HepG2 (cell line): ENCODE data around the gene COPZ1. TPM values are rescaled to one million over a fixed set of nuclear protein-coding genes. Genes with fewer than 3 reads are reported as not detected.

Experiments used
- ARID5B ChIP-seq: IDR thresholded peaks from 2 replicates; pipeline ENCODE4 v1.4.0; 2020; ENCODE audit warnings: mild to moderate bottlenecking, missing genetic modification reagents
- BRCA1 ChIP-seq: sonication (generic); formaldehyde crosslinking; IDR thresholded peaks from 2 replicates; pipeline ENCODE4 v1.4.0; 2020; ENCODE audit warnings: missing genetic modification reagents
- CENPX ChIP-seq: sonication (generic); formaldehyde crosslinking; IDR thresholded peaks from 2 replicates; pipeline ENCODE4 v1.9.0; 2021; ENCODE audit warnings: mild to moderate bottlenecking, missing genetic modification reagents, moderate library complexity
- GZF1 ChIP-seq: sonication (generic); formaldehyde crosslinking; IDR thresholded peaks from 2 replicates; pipeline ENCODE4 v1.5.1; 2020; ENCODE audit warnings: mild to moderate bottlenecking, missing genetic modification reagents
- HNF4A ChIP-seq: sonication (generic); formaldehyde crosslinking; IDR thresholded peaks from 2 replicates; pipeline ENCODE4 v1.4.0; 2020; ENCODE audit warnings: missing genetic modification reagents
- KLF13 ChIP-seq: sonication (generic); formaldehyde crosslinking; IDR thresholded peaks from 2 replicates; pipeline ENCODE4 v1.4.0; 2020; ENCODE audit warnings: mild to moderate bottlenecking, missing genetic modification reagents
- KLF16 ChIP-seq, 2 experiments: sonication (generic) in 1 of 2; formaldehyde crosslinking in 1 of 2; IDR thresholded peaks; 2 replicates each; pipeline versions ENCODE4 v1.6.1 to v1.8.0; 2016 to 2023; ENCODE audit warnings: missing genetic modification reagents in 2 of 2, missing compliant biosample characterization in 1 of 2
- PCBP2 ChIP-seq: fragments of 200-400 bp; formaldehyde crosslinking; optimal IDR thresholded peaks from 2 replicates; pipeline ENCODE3; 2018; ENCODE audit warnings: low read length, low read depth; ENCODE audit not compliant: poor library complexity, severe bottlenecking
- POLR2AphosphoS5 ChIP-seq: IDR thresholded peaks from 2 replicates; pipeline ENCODE4 v1.6.1; 2012; ENCODE audit warnings: low read depth, low read length
- SOX13 ChIP-seq, 3 experiments: fragments of 450-650 bp in 1 of 3; sonication (generic) in 1 of 3; formaldehyde crosslinking in 1 of 3; IDR thresholded peaks in 2 of 3; conservative IDR thresholded peaks in 1 of 3; 2 replicates each; pipeline versions ENCODE4 v1.5.0 to v1.6.1; 2016 to 2020; ENCODE audit warnings: antibody characterized with exemption in 1 of 3, mild to moderate bottlenecking in 1 of 3, missing compliant biosample characterization in 1 of 3, missing genetic modification reagents in 1 of 3, moderate library complexity in 1 of 3
- SRSF9 ChIP-seq: fragments of 200-400 bp; formaldehyde crosslinking; IDR thresholded peaks from 2 replicates; pipeline ENCODE4 v1.6.1; 2018; ENCODE audit warnings: borderline replicate concordance, mild to moderate bottlenecking, low read depth, low read length; ENCODE audit not compliant: insufficient read depth, poor library complexity, severe bottlenecking
- ZBTB34 ChIP-seq: sonication (generic); formaldehyde crosslinking; IDR thresholded peaks from 2 replicates; pipeline ENCODE4 v1.8.0; 2022; ENCODE audit warnings: mild to moderate bottlenecking, missing genetic modification reagents
- ZNF282 ChIP-seq: fragments of 450-650 bp; IDR thresholded peaks from 2 replicates; pipeline ENCODE4 v1.6.1; 2018; ENCODE audit not compliant: partially characterized antibody
- ZNF343 ChIP-seq: sonication (generic); formaldehyde crosslinking; IDR thresholded peaks from 2 replicates; pipeline ENCODE4 v1.4.0; 2020; ENCODE audit warnings: mild to moderate bottlenecking, missing genetic modification reagents
- polyA plus RNA-seq, 8 experiments: library from polyadenylated mRNA; depleted of rRNA in 3 of 8; stranded (reverse) in 7 of 8; unstranded in 1 of 8; fragments of >200 nt; fragmentation: Illumina TruSeq in 4 of 8; extraction: Trizol in 4 of 8; gene quantifications; 2 replicates each; pipeline versions ENCODE4 v1.2.1 to v1.2.3, GENCODE V29; 2011 to 2016; ENCODE audit warnings: low read depth in 4 of 8, missing spikeins in 1 of 8, mixed read lengths in 1 of 8; ENCODE audit not compliant: insufficient read depth in 1 of 8
- total RNA-seq, 5 experiments: library from RNA; depleted of rRNA; stranded (reverse); fragments of >200 nt; fragmentation: Illumina TruSeq; extraction: Trizol; gene quantifications; 2 replicates each; pipeline ENCODE4 v1.2.3, GENCODE V29; 2016; ENCODE audit warnings: low read depth in 1 of 5
- TF ChIP-seq, protein P1 (sequence below): sonication (generic); formaldehyde crosslinking; IDR thresholded peaks from 2 replicates; pipeline ENCODE4 v1.5.1; 2020; ENCODE audit warnings: mild to moderate bottlenecking, missing genetic modification reagents, moderate library complexity
- TF ChIP-seq, protein P2 (sequence below): sonication (generic); formaldehyde crosslinking; IDR thresholded peaks from 2 replicates; pipeline ENCODE4 v1.4.0; 2020; ENCODE audit warnings: missing genetic modification reagents

The COPZ1 gene
- total and polyA plus RNA-seq, 2 of the 13 experiments (the other 11 are each of a cell fraction or from before 2014, with no cell fraction given) = 125 to 184 TPM

DNA sequence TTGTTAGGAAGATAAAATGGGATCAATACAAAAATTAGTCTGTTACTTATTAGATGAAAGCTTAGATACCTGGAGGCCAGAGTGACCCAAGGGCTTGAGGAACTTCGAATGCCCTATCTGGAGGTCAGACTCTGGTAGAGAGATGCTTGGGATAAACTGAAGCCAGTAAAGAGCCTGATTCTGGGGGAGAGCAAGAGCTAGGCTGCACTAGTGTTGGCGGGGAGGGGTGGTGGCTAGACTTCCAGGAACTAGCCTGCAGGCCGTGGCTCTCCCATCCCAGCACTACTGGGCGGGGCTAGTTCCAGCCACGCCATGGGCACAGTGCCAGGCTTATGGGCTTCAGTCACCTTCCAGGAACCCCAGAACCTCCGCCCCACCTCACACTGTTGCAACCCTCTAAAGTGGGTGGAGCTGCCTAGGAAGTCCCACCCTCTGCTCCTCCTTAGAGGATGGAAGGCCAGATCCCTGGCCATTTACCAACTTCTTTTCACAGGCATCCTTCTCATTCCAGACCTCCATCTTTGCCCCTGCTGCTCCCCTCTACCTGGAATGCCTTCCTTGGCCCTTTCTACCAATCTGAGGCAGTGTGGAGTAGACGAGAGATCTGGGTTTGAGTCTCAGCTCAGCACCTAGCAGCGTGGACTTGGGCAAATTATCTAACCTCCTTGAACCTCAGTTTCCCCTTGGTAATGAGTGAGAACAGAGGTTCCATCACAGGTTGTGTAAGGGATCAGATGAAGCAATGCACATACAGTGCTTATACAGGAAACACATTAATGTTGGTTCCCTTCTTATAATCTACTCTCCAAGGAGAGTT lies 17.8 kb upstream of the COPZ1 start (continued):
- TF ChIP-seq, protein P1, sequence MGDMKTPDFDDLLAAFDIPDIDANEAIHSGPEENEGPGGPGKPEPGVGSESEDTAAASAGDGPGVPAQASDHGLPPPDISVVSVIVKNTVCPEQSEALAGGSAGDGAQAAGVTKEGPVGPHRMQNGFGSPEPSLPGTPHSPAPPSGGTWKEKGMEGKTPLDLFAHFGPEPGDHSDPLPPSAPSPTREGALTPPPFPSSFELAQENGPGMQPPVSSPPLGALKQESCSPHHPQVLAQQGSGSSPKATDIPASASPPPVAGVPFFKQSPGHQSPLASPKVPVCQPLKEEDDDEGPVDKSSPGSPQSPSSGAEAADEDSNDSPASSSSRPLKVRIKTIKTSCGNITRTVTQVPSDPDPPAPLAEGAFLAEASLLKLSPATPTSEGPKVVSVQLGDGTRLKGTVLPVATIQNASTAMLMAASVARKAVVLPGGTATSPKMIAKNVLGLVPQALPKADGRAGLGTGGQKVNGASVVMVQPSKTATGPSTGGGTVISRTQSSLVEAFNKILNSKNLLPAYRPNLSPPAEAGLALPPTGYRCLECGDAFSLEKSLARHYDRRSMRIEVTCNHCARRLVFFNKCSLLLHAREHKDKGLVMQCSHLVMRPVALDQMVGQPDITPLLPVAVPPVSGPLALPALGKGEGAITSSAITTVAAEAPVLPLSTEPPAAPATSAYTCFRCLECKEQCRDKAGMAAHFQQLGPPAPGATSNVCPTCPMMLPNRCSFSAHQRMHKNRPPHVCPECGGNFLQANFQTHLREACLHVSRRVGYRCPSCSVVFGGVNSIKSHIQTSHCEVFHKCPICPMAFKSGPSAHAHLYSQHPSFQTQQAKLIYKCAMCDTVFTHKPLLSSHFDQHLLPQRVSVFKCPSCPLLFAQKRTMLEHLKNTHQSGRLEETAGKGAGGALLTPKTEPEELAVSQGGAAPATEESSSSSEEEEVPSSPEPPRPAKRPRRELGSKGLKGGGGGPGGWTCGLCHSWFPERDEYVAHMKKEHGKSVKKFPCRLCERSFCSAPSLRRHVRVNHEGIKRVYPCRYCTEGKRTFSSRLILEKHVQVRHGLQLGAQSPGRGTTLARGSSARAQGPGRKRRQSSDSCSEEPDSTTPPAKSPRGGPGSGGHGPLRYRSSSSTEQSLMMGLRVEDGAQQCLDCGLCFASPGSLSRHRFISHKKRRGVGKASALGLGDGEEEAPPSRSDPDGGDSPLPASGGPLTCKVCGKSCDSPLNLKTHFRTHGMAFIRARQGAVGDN (CRISPR knock-in tag) = peak; percentile 35; the same call in 1 of the 2 replicates
- TF ChIP-seq HNF4A (CRISPR knock-in tag) = no peak
- no peak for TF ChIP-seq ZNF343
- TF ChIP-seq KLF13 (CRISPR knock-in tag) = no peak
- 0 out of 2 replicates have a peak, but pooled peaks have one; percentile 36 for TF ChIP-seq ZBTB34 (CRISPR knock-in tag)
- no peak for TF ChIP-seq GZF1 (CRISPR knock-in tag)
- TF ChIP-seq, protein P2, sequence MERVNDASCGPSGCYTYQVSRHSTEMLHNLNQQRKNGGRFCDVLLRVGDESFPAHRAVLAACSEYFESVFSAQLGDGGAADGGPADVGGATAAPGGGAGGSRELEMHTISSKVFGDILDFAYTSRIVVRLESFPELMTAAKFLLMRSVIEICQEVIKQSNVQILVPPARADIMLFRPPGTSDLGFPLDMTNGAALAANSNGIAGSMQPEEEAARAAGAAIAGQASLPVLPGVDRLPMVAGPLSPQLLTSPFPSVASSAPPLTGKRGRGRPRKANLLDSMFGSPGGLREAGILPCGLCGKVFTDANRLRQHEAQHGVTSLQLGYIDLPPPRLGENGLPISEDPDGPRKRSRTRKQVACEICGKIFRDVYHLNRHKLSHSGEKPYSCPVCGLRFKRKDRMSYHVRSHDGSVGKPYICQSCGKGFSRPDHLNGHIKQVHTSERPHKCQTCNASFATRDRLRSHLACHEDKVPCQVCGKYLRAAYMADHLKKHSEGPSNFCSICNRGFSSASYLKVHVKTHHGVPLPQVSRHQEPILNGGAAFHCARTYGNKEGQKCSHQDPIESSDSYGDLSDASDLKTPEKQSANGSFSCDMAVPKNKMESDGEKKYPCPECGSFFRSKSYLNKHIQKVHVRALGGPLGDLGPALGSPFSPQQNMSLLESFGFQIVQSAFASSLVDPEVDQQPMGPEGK (CRISPR knock-in tag) = peak; percentile 42; the same call in 1 of the 2 replicates
- TF ChIP-seq CENPX (CRISPR knock-in tag) = no peak
- TF ChIP-seq SOX13 (IDR thresholded peaks at IDR 0.05) = no peak
- 0 out of 4 replicates have a peak, but pooled peaks of 1 of the 2 experiments have one; percentile 30 for TF ChIP-seq SOX13 (CRISPR knock-in tag; conservative IDR thresholded peaks at IDR 0.05 in 1 of 2, IDR thresholded peaks at IDR 0.05 in 1 of 2)
- no peak for TF ChIP-seq ZNF282
- TF ChIP-seq POLR2AphosphoS5 = no peak
- peak; percentile 32; the same call in 1 of the 2 replicates for TF ChIP-seq ARID5B (CRISPR knock-in tag)
- no peak for TF ChIP-seq KLF16 (CRISPR knock-in tag; IDR thresholded peaks at IDR 0.05)
- no peak for TF ChIP-seq BRCA1 (CRISPR knock-in tag)
- TF ChIP-seq SRSF9 = no peak
- TF ChIP-seq PCBP2 = no peak
